Keratinocyte (primary cell): ENCODE data around the gene SP140. TPM values are rescaled to one million over a fixed set of nuclear protein-coding genes. Genes with fewer than 3 reads are reported as not detected.

Experiments used
- DNase-seq: peaks from one replicate; pipeline ENCODE4 v3.0.0-alpha.2; 2011; ENCODE audit warnings: low read depth, missing footprints, low spot score
- FAIRE-seq: peaks from 2 replicates; lab custom pipeline; 2011; peaks lifted over from hg19 to GRCh38; lab: Jason Lieb, UNC
- H2AFZ ChIP-seq: 2 replicates; pipeline ENCODE4 v1.6.0; 2012; ENCODE audit warnings: low read length, control low read depth, inconsistent platforms; ENCODE audit not compliant: control insufficient read depth
- H3K27ac ChIP-seq: 2 replicates; pipeline ENCODE4 v1.5.1; 2011; ENCODE audit warnings: low read length; ENCODE audit not compliant: control insufficient read depth, insufficient read depth
- H3K27me3 ChIP-seq: 3 replicates; pipeline ENCODE4 v1.6.0; 2011; ENCODE audit warnings: low read length; ENCODE audit not compliant: control insufficient read depth, insufficient read depth; ENCODE audit errors: extremely low read depth
- H3K36me3 ChIP-seq, 2 experiments: 2 replicates in 1 of 2; 3 replicates in 1 of 2; pipeline ENCODE4 v1.5.1; 2011; ENCODE audit warnings: low read length in 2 of 2, mild to moderate bottlenecking in 1 of 2; ENCODE audit not compliant: control insufficient read depth in 2 of 2, insufficient read depth in 2 of 2; ENCODE audit errors: extremely low read depth in 1 of 2
- H3K4me1 ChIP-seq: 3 replicates; pipeline ENCODE4 v1.5.1; 2011; ENCODE audit warnings: low read length; ENCODE audit not compliant: control insufficient read depth, insufficient read depth; ENCODE audit errors: extremely low read depth
- H3K4me2 ChIP-seq: 3 replicates; pipeline ENCODE4 v1.6.0; 2011; ENCODE audit warnings: low read depth, low read length; ENCODE audit not compliant: control insufficient read depth, insufficient read depth; ENCODE audit errors: extremely low read depth
- H3K4me3 ChIP-seq, 3 experiments: fragments of 200-600 bp in 1 of 3; sonication (generic) in 1 of 3; 2 replicates in 2 of 3; 3 replicates in 1 of 3; pipeline ENCODE4 v1.5.1; 2011 to 2016; ENCODE audit warnings: low read length in 3 of 3, mild to moderate bottlenecking in 3 of 3, control low read depth in 2 of 3, inconsistent platforms in 1 of 3, low read depth in 1 of 3, mixed read lengths in 1 of 3, mixed run types in 1 of 3, moderate library complexity in 1 of 3; ENCODE audit not compliant: control insufficient read depth in 2 of 3, insufficient read depth in 2 of 3; ENCODE audit errors: extremely low read depth in 1 of 3
- H3K79me2 ChIP-seq: 2 replicates; pipeline ENCODE4 v1.6.0; 2012; ENCODE audit warnings: low read length; ENCODE audit not compliant: control insufficient read depth, insufficient read depth
- H3K9ac ChIP-seq: 3 replicates; pipeline ENCODE4 v1.6.0; 2011; ENCODE audit warnings: low read length; ENCODE audit not compliant: control insufficient read depth, insufficient read depth; ENCODE audit errors: extremely low read depth
- H3K9me1 ChIP-seq: 3 replicates; pipeline ENCODE4 v1.6.0; 2011; ENCODE audit warnings: low read length; ENCODE audit not compliant: control insufficient read depth, insufficient read depth; ENCODE audit errors: extremely low read depth
- H3K9me3 ChIP-seq: 2 replicates; pipeline ENCODE4 v1.5.1; 2012; ENCODE audit warnings: low read depth, low read length; ENCODE audit not compliant: control insufficient read depth
- H4K20me1 ChIP-seq: 3 replicates; pipeline ENCODE4 v1.6.0; 2011; ENCODE audit warnings: low read length; ENCODE audit not compliant: control insufficient read depth, insufficient read depth; ENCODE audit errors: extremely low read depth
- EZH2 ChIP-seq: IDR thresholded peaks from one replicate; pipeline ENCODE4 v1.6.1; 2012; ENCODE audit warnings: inconsistent platforms, mild to moderate bottlenecking, low read length, moderate library complexity
- dilution Hi-C: fragments of 300-500 bp; cut with MboI; formaldehyde crosslinking; loops from one replicate; pipeline ENCODE4 v1.7.0; 2020; ENCODE audit warnings: low sequenced_read_pairs; ENCODE audit not compliant: extremely low pct_ligation_motif_present
- polyA plus RNA-seq, 5 experiments: library from polyadenylated mRNA; depleted of rRNA in 3 of 5; stranded (reverse) in 3 of 5; stranded (forward) in 1 of 5; unstranded in 1 of 5; fragments of >200 nt; gene quantifications; 1 replicate in 1 of 5; 2 replicates in 3 of 5; 3 replicates in 1 of 5; pipeline versions ENCODE4 v1.2.1 to v1.2.3, GENCODE V29; 2011 to 2012; ENCODE audit warnings: missing spikeins in 2 of 5, low read depth in 1 of 5, low replicate concordance in 1 of 5
- TF ChIP-seq, protein P1 (sequence below), 3 experiments: IDR thresholded peaks in 1 of 3; conservative IDR thresholded peaks in 1 of 3; optimal IDR thresholded peaks in 1 of 3; 2 replicates in 2 of 3; 3 replicates in 1 of 3; pipeline versions ENCODE3 to v1.5.1; 2011; ENCODE audit warnings: low read length in 3 of 3, mild to moderate bottlenecking in 3 of 3, moderate library complexity in 2 of 3, control low read depth in 1 of 3, inconsistent platforms in 1 of 3; ENCODE audit not compliant: insufficient read depth in 2 of 3; ENCODE audit errors: extremely low read depth in 1 of 3

The SP140 gene
- polyA plus RNA-seq, 1 donor (not counting 4 experiments of a cell fraction or from before 2014, with no cell fraction given): 1.2 TPM

DNA sequence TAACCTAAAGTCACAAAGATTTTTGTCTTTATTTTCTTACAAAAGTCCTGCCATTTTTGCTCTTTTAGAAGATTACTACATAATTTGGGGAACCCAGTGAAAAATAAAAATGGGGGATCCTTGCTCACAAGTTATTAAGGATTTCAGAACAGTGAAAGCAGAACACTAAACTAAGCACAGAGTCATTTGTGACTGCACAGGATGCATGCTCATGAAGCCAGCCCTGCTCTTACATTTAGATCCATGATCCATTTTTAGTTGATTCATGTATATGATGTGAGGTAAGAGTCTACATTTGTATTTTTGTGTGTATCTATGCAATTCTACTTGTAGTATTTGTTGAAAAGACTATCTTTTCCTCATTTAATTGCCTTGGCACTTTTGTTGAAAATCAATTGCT, 123.3 kb downstream of the SP140 start:
- Histone ChIP-seq H3K9me3 (no peaks in the 10 kb centered on the region), H3K4me3 (no peak overlapping the region), H3K9me1 (no peaks in the 10 kb centered on the region), H3K4me2 (no peak overlapping the region), H3K36me3 (no peaks in the 10 kb centered on the region), H4K20me1 (no peaks in the 10 kb centered on the region), H3K79me2 (no peaks in the 10 kb centered on the region), H3K9ac (no peak overlapping the region), H3K4me1 (peaks cover 6% of the 10 kb centered on the region), H2AFZ (no peak overlapping the region), H3K27ac (no peak overlapping the region), H3K27me3 (no peaks in the 10 kb centered on the region)
- peak; percentile 13 for FAIRE-seq
- dilution Hi-C loops: no loop called here
- TF ChIP-seq EZH2: no peak
- TF ChIP-seq, protein P1, sequence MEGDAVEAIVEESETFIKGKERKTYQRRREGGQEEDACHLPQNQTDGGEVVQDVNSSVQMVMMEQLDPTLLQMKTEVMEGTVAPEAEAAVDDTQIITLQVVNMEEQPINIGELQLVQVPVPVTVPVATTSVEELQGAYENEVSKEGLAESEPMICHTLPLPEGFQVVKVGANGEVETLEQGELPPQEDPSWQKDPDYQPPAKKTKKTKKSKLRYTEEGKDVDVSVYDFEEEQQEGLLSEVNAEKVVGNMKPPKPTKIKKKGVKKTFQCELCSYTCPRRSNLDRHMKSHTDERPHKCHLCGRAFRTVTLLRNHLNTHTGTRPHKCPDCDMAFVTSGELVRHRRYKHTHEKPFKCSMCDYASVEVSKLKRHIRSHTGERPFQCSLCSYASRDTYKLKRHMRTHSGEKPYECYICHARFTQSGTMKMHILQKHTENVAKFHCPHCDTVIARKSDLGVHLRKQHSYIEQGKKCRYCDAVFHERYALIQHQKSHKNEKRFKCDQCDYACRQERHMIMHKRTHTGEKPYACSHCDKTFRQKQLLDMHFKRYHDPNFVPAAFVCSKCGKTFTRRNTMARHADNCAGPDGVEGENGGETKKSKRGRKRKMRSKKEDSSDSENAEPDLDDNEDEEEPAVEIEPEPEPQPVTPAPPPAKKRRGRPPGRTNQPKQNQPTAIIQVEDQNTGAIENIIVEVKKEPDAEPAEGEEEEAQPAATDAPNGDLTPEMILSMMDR (optimal IDR thresholded peaks at IDR 0.05 in 1 of 3, IDR thresholded peaks at IDR 0.05 in 1 of 3, conservative IDR thresholded peaks at IDR 0.05 in 1 of 3; ENCODE audit: extremely low read depth in 1 of 3, insufficient read depth in 2 of 3, low read length in 3 of 3): no peak
- DNase-seq: no peak

- Histone ChIP-seq H3K79me2 (no peaks in the 10 kb centered on the region), H3K9ac (no peak overlapping the region), H3K27ac (no peak overlapping the region), H3K36me3 (no peaks in the 10 kb centered on the region), H4K20me1 (no peaks in the 10 kb centered on the region), H3K4me3 (no peak overlapping the region), H2AFZ (no peak overlapping the region), H3K4me2 (no peak overlapping the region), H3K9me1 (no peaks in the 10 kb centered on the region), H3K9me3 (peaks cover 2% of the 10 kb centered on the region), H3K4me1 (no peaks in the 10 kb centered on the region), H3K27me3 (no peaks in the 10 kb centered on the region)
- dilution Hi-C loops: no loop called here
- TF ChIP-seq EZH2: no peak
- TF ChIP-seq, protein P1 (optimal IDR thresholded peaks at IDR 0.05 in 1 of 3, IDR thresholded peaks at IDR 0.05 in 1 of 3, conservative IDR thresholded peaks at IDR 0.05 in 1 of 3; ENCODE audit: extremely low read depth in 1 of 3, insufficient read depth in 2 of 3, low read length in 3 of 3): no peak
- no peak for FAIRE-seq
- DNase-seq: no peak
Observed at GRCh38 chr2:230356084-230356483, 130.5 kb downstream of the SP140 start.
